ENCODE data around the gene C16orf78. TPM values are rescaled to one million over a fixed set of nuclear protein-coding genes. Genes with fewer than 3 reads are reported as not detected.

C16orf78 gene
- total and polyA plus RNA-seq, 4 donors = not detected

DNA sequence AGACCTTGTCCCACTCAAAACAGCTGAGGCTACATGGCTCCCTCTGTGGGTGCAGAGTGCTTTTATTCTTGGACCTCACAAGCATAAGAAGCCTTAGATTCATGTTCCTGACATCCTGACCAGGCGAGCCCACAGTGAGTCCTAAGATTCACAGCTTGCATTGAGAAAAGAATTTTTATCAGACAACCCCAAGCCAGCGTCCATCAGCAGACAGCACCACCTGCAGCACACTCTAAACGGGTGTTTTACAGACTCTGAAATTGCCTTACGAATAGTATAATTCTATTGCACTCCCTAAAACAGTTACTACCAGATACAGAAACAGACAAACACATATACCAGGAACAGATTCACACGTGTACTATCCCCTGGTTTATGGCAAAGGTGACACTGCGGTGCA, 31.9 kb downstream of the C16orf78 start:
- H3K9me3 ChIP-seq (ENCODE audit: control insufficient read depth in 4 of 4, insufficient read depth in 3 of 4, low read length in 3 of 4) = peaks cover 0 to 7% (median 1%) of the 10 kb centered on the region in 4 donors
- H3K9ac ChIP-seq (ENCODE audit: insufficient read depth in 1 of 2, low read length in 2 of 2) = no peak overlapping the region
- no peaks in the 10 kb centered on the region for H3K36me3 ChIP-seq (ENCODE audit: control insufficient read depth in 4 of 4, insufficient read depth in 4 of 4, low read length in 4 of 4)
- TF ChIP-seq, protein P1, sequence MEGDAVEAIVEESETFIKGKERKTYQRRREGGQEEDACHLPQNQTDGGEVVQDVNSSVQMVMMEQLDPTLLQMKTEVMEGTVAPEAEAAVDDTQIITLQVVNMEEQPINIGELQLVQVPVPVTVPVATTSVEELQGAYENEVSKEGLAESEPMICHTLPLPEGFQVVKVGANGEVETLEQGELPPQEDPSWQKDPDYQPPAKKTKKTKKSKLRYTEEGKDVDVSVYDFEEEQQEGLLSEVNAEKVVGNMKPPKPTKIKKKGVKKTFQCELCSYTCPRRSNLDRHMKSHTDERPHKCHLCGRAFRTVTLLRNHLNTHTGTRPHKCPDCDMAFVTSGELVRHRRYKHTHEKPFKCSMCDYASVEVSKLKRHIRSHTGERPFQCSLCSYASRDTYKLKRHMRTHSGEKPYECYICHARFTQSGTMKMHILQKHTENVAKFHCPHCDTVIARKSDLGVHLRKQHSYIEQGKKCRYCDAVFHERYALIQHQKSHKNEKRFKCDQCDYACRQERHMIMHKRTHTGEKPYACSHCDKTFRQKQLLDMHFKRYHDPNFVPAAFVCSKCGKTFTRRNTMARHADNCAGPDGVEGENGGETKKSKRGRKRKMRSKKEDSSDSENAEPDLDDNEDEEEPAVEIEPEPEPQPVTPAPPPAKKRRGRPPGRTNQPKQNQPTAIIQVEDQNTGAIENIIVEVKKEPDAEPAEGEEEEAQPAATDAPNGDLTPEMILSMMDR (IDR thresholded peaks at IDR 0.05; ENCODE audit: control extremely low read depth, extremely low read depth) = no peak
- H3K27ac ChIP-seq (ENCODE audit: low read depth in 1 of 2, low read length in 1 of 2) = no peak overlapping the region
- no peak overlapping the region for H3K4me3 ChIP-seq
- no peaks in the 10 kb centered on the region for H3K27me3 ChIP-seq (ENCODE audit: control insufficient read depth in 3 of 3, insufficient read depth in 3 of 3, low read length in 2 of 3)
- peaks cover 0 to 3% (median 0%) of the 10 kb centered on the region in 5 donors for H3K4me1 ChIP-seq (ENCODE audit: control insufficient read depth in 5 of 5, insufficient read depth in 5 of 5, low read length in 5 of 5)
- ATAC-seq (ENCODE audit: insufficient read depth, low FRiP score) = no peak
- WGBS, 2 donors = 76 to 79% methylated on average over 6 of the region's 6 CpGs
- no peak for DNase-seq

DNA sequence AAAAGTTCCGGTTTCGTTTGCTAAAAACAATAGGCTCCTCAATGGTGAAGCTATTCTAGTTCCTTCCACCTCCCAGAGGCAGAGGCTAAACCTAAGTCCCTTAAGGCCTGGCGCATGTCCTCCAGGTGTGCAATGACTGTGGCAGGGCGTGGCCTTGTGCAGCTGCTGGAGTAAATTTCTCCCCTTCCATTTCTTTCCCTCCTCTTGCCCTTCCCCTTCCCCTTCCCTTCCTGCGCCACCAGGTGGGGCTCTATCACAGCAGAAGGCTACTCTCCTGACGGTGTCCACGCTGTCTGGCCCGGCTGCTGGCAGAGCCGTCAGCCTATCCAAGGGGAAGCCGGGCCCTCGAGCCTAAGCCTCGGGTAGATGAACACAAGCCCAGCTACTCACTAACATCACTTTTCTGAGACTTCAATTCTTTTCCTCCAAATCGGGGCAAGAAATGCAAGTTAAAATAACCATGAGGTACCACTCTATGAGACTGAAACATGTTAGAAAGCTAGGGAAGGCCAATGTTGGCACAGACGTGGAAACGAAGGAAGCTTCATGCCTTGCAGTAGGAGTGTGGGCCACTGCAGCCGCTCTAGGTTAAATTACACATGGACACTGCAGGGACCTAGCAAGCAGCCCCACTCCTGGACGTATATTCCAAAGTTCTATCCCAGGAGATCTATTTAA, 34.4 kb downstream of the C16orf78 start:
- Histone ChIP-seq H3K27me3 (ENCODE audit: control insufficient read depth in 3 of 3, insufficient read depth in 3 of 3, low read length in 2 of 3) (no peaks in the 10 kb centered on the region), H3K36me3 (ENCODE audit: control insufficient read depth in 4 of 4, insufficient read depth in 4 of 4, low read length in 4 of 4) (no peaks in the 10 kb centered on the region), H3K4me3 (no peak overlapping the region), H3K9ac (ENCODE audit: insufficient read depth in 1 of 2, low read length in 2 of 2) (no peak overlapping the region), H3K4me1 (ENCODE audit: control insufficient read depth in 5 of 5, insufficient read depth in 5 of 5, low read length in 5 of 5) (peaks cover 0 to 3% (median 0%) of the 10 kb centered on the region in 5 donors), H3K9me3 (ENCODE audit: control insufficient read depth in 4 of 4, insufficient read depth in 3 of 4, low read length in 3 of 4) (peaks cover 0 to 6% (median under 1%) of the 10 kb centered on the region in 4 donors), H3K27ac (ENCODE audit: low read depth in 1 of 2, low read length in 1 of 2) (no peak overlapping the region)
- DNase-seq (peak; percentile 89 to 92 (median 90)), ATAC-seq (ENCODE audit: insufficient read depth, low FRiP score) (peak; percentile 83)
- TF ChIP-seq, protein P1 (IDR thresholded peaks at IDR 0.05; ENCODE audit: control extremely low read depth, extremely low read depth) = peak; percentile 89
- WGBS, 2 donors = 28 to 30% methylated on average over 17 of the region's 17 CpGs

DNA sequence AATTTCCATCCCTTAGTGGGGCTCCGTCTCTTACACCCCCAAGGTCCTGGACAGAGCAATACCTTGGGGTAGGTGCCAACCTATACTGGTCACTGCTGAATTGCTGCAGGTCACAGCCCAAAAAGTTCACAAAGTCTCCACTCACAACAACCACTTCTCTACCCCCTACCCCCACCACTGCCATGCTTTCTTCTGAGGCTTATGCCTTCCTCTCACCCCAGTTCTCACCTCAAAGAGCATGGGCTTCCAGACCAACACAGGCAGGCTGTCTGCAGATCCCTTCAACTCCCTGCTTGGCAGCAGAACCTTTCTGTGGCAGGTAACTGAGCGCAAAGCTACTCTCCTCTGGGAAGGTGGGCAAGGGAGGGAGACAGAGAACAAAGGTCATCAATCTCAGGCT, 35.5 kb downstream of the C16orf78 start:
- no peak overlapping the region for H3K4me3 ChIP-seq

More for the DNA sequence above, 35.5 kb downstream of the C16orf78 start:
- H3K4me1 ChIP-seq (ENCODE audit: control insufficient read depth in 5 of 5, insufficient read depth in 5 of 5, low read length in 5 of 5) = peaks cover 0 to 3% (median 0%) of the 10 kb centered on the region in 5 donors
- H3K9me3 ChIP-seq (ENCODE audit: control insufficient read depth in 4 of 4, insufficient read depth in 3 of 4, low read length in 3 of 4) = no peaks in the 10 kb centered on the region
- H3K27me3 ChIP-seq (ENCODE audit: control insufficient read depth in 3 of 3, insufficient read depth in 3 of 3, low read length in 2 of 3) = no peaks in the 10 kb centered on the region
- 95 to 98% methylated on average over 2 of the region's 2 CpGs for WGBS, 2 donors
- ATAC-seq (ENCODE audit: insufficient read depth, low FRiP score) = no peak
- no peak overlapping the region for H3K27ac ChIP-seq (ENCODE audit: low read depth in 1 of 2, low read length in 1 of 2)
- H3K9ac ChIP-seq (ENCODE audit: insufficient read depth in 1 of 2, low read length in 2 of 2) = no peak overlapping the region
- H3K36me3 ChIP-seq (ENCODE audit: control insufficient read depth in 4 of 4, insufficient read depth in 4 of 4, low read length in 4 of 4) = no peaks in the 10 kb centered on the region
- no peak for DNase-seq
- TF ChIP-seq, protein P1 (IDR thresholded peaks at IDR 0.05; ENCODE audit: control extremely low read depth, extremely low read depth) = no peak
